ENCODE results near the gene PTPRM.

- TF ChIP-seq, protein P1, sequence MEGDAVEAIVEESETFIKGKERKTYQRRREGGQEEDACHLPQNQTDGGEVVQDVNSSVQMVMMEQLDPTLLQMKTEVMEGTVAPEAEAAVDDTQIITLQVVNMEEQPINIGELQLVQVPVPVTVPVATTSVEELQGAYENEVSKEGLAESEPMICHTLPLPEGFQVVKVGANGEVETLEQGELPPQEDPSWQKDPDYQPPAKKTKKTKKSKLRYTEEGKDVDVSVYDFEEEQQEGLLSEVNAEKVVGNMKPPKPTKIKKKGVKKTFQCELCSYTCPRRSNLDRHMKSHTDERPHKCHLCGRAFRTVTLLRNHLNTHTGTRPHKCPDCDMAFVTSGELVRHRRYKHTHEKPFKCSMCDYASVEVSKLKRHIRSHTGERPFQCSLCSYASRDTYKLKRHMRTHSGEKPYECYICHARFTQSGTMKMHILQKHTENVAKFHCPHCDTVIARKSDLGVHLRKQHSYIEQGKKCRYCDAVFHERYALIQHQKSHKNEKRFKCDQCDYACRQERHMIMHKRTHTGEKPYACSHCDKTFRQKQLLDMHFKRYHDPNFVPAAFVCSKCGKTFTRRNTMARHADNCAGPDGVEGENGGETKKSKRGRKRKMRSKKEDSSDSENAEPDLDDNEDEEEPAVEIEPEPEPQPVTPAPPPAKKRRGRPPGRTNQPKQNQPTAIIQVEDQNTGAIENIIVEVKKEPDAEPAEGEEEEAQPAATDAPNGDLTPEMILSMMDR (IDR thresholded peaks at IDR 0.05) = no peak
- TF ChIP-seq POLR2A (IDR thresholded peaks at IDR 0.05) = no peak
Observed at GRCh38 chr18:7742224-7742623, 175.1 kb downstream of the PTPRM start.

Data from ovary (tissue), 3 donors.